Aorta (tissue), 5 donors: ENCODE measurements around the gene FYN. TPM values are rescaled to one million over a fixed set of nuclear protein-coding genes. Genes with fewer than 3 reads are reported as not detected.
A peak's percentile ranks its signal among the peaks of the same experiment; 100 is the strongest.

Experiments used
- ATAC-seq: fragments of 200-7000 bp; cut with Tn5 transposase; one replicate; pipeline ENCODE4 v1.9.1; 2022; ENCODE audit warnings: moderate library complexity; ENCODE audit not compliant: low FRiP score
- DNase-seq, 2 donors: peaks; one replicate each; pipeline ENCODE4 v3.0.0-alpha.2; 2020
- H3K27ac ChIP-seq, 2 donors: one replicate each; pipeline ENCODE4 v1.5.1; 2013; ENCODE audit warnings: low read length in 2 of 2, mild to moderate bottlenecking in 2 of 2, moderate library complexity in 2 of 2, control low read depth in 1 of 2, inconsistent platforms in 1 of 2, low read depth in 1 of 2
- H3K27me3 ChIP-seq, 2 donors: one replicate each; pipeline ENCODE4 v1.6.1; 2013; ENCODE audit warnings: control low read depth in 1 of 2, low read length in 1 of 2, mild to moderate bottlenecking in 1 of 2, moderate library complexity in 1 of 2; ENCODE audit not compliant: insufficient read depth in 2 of 2, control insufficient read depth in 1 of 2
- H3K36me3 ChIP-seq, 2 donors: one replicate each; pipeline ENCODE4 v1.6.1; 2013; ENCODE audit warnings: control low read depth in 1 of 2, low read length in 1 of 2, mild to moderate bottlenecking in 1 of 2; ENCODE audit not compliant: insufficient read depth in 2 of 2, control insufficient read depth in 1 of 2
- H3K4me1 ChIP-seq, 2 donors: one replicate each; pipeline ENCODE4 v1.6.1; 2013; ENCODE audit warnings: low read length in 2 of 2, control low read depth in 1 of 2, mild to moderate bottlenecking in 1 of 2, moderate library complexity in 1 of 2; ENCODE audit not compliant: insufficient read depth in 2 of 2, control insufficient read depth in 1 of 2
- H3K4me3 ChIP-seq, 2 donors: one replicate each; pipeline ENCODE4 v1.5.1; 2013; ENCODE audit warnings: low read length in 2 of 2, control low read depth in 1 of 2, mild to moderate bottlenecking in 1 of 2
- H3K9me3 ChIP-seq: one replicate; pipeline ENCODE4 v1.6.1; 2013; ENCODE audit warnings: mild to moderate bottlenecking, low read length; ENCODE audit not compliant: control insufficient read depth
- WGBS, 2 donors: extraction: QIAGEN DNeasy Blood & Tissue Kit; methylation state at CpG; one replicate each; pipeline ENCODE4 v1.1.7; 2013; 5-methylcytosine and 5-hydroxymethylcytosine counted together
- intact Hi-C, 2 donors: fragments of 100-400 bp; cut with DNase I; formaldehyde crosslinking; loops; one replicate each; pipeline versions ENCODE4 v1.14.2 to v1.15.0; 2022
- polyA plus RNA-seq, 2 donors: library from polyadenylated mRNA; stranded (reverse); fragments of 200-250 nt; gene quantifications; one replicate each; pipeline ENCODE4 v1.2.3, GENCODE V29; 2013
- total RNA-seq, 2 donors: library from RNA; stranded (reverse); fragmentation: NEBNext Ultra II Directional; extraction: Animal tissue kit (Norgen Biotek cat#: 25700); gene quantifications; one replicate each; pipeline ENCODE4 v1.2.1, GENCODE V29; 2021
- donor health status: healthy with polysubstance abuse.
- donor health status: Bipolar disorder and iron deficiency.
- donor health status: DM: no; HTN: no; CAD: no.
- donor health status: DM: no; HTN: no; CAD: no.
- donor health status: DM: yes; HTN: yes; CAD: no.

The FYN gene
- total and polyA plus RNA-seq, 4 donors = 31.7 to 162 (median 66.3) TPM

- H3K36me3 ChIP-seq = no peaks in the 10 kb centered on the region
- intact Hi-C loops = loop anchor here (1.0 to 5.0 kb wide), 3 partner anchors 286 to 332 kb away; no protein-coding TSS in a partner anchor
- 60 to 69% methylated on average over 4 of the region's 4 CpGs for WGBS, 2 donors
- no peaks in the 10 kb centered on the region for H3K4me1 ChIP-seq
- ATAC-seq (no peak), DNase-seq (no peak)
- no peaks in the 10 kb centered on the region for H3K9me3 ChIP-seq
- H3K4me3 ChIP-seq = no peak overlapping the region
- no peaks in the 10 kb centered on the region for H3K27me3 ChIP-seq
- H3K27ac ChIP-seq = no peak overlapping the region
Measured at GRCh38 chr6:111710911-111711310, 162.3 kb downstream of the FYN start.

DNA sequence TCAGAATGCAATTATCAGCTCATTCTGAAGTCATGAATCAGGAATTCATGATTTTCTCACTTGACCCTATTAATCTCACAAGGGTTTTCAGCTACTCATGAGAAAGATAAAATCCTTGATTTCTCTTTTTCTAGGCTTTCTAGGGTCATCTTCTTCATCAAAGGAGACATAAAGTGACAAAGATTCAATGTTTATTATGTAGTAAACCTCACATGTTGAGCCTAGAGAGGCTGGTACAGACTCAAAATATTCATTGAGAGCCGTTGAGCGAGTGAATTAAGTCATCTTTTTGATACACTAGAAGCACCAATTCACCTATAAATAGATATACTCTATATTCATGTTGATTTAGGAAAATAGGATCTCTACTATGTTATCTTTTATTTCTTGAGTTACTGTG lies 162.8 kb downstream of the FYN start:
- 65 to 68% methylated on average over 2 of the region's 2 CpGs for WGBS, 2 donors
- H3K36me3 ChIP-seq = no peaks in the 10 kb centered on the region
- no peaks in the 10 kb centered on the region for H3K9me3 ChIP-seq
- ATAC-seq (no peak), DNase-seq (no peak)
- intact Hi-C loops = loop anchor here (1.0 to 5.0 kb wide), 3 partner anchors 287 to 333 kb away; no protein-coding TSS in a partner anchor
- H3K4me1 ChIP-seq = no peaks in the 10 kb centered on the region
- H3K4me3 ChIP-seq = no peak overlapping the region
- no peaks in the 10 kb centered on the region for H3K27me3 ChIP-seq
- no peak overlapping the region for H3K27ac ChIP-seq

GRCh38 chr6:111709615-111710398 lies 163.4 kb downstream of the FYN start:
- H3K4me1 ChIP-seq = no peaks in the 10 kb centered on the region
- H3K36me3 ChIP-seq = no peaks in the 10 kb centered on the region
- ATAC-seq (peak; percentile 91), DNase-seq (peak; percentile 72 to 78)
- WGBS, 2 donors = 24 to 25% methylated on average over 5 of the region's 5 CpGs
- intact Hi-C loops = loop anchor here (1.0 to 5.0 kb wide), 3 partner anchors 287 to 333 kb away; no protein-coding TSS in a partner anchor
- no peak overlapping the region for H3K4me3 ChIP-seq
- no peaks in the 10 kb centered on the region for H3K9me3 ChIP-seq
- no peaks in the 10 kb centered on the region for H3K27me3 ChIP-seq
- no peak overlapping the region for H3K27ac ChIP-seq

- Histone ChIP-seq H3K36me3 (no peaks in the 10 kb centered on the region), H3K27me3 (no peaks in the 10 kb centered on the region), H3K27ac (no peak overlapping the region), H3K4me3 (no peak overlapping the region), H3K4me1 (no peaks in the 10 kb centered on the region), H3K9me3 (no peaks in the 10 kb centered on the region)
- ATAC-seq (no peak), DNase-seq (no peak)
- intact Hi-C loops = no loop called here
- WGBS, 2 donors = 59 to 64% methylated on average over 3 of the region's 3 CpGs
Measured at GRCh38 chr6:111709201-111709600, 164.1 kb downstream of the FYN start.

GRCh38 chr6:111707773-111708172 lies 165.5 kb downstream of the FYN start:
- Histone ChIP-seq H3K27me3 (no peaks in the 10 kb centered on the region), H3K27ac (no peak overlapping the region), H3K9me3 (no peaks in the 10 kb centered on the region), H3K4me1 (no peaks in the 10 kb centered on the region), H3K36me3 (no peaks in the 10 kb centered on the region), H3K4me3 (no peak overlapping the region)
- no peak for ATAC-seq
- 78 to 88% methylated on average over 4 of the region's 4 CpGs for WGBS, 2 donors
- intact Hi-C loops = no loop called here
- DNase-seq = no peak

DNA sequence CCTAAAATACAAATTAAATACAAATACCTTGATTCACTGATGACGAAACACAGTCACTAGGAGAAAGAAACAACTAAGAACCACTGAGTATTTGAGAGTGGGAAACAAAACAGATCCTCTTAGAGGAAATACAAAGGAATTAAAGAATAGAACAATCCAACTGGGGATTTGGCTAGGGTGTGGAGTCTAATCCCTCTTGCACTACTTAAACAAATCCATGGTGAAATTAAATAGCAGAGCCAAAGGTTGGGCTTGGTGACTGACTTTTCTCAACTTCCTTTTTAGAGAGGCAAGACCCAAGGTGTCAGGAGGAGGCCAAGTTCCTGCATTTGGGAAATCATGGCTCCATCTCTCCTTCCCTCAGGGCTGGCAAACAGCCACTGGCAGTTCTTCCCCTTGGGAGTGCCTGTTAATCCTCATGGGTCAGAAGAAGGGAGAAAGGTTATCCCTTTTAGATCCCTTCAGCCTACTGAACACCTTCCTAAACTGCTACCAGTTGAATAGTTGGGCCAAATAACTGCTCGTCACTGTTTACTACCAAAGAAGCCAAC lies 166.3 kb downstream of the FYN start:
- no peaks in the 10 kb centered on the region for H3K27me3 ChIP-seq
- H3K9me3 ChIP-seq = no peaks in the 10 kb centered on the region
- no peak overlapping the region for H3K27ac ChIP-seq
- intact Hi-C loops = no loop called here
- DNase-seq (no peak), ATAC-seq (no peak)
- no peaks in the 10 kb centered on the region for H3K36me3 ChIP-seq
- no peaks in the 10 kb centered on the region for H3K4me1 ChIP-seq
- no peak overlapping the region for H3K4me3 ChIP-seq
- WGBS, 2 donors = 88 to 94% methylated on average over 2 of the region's 2 CpGs

DNA sequence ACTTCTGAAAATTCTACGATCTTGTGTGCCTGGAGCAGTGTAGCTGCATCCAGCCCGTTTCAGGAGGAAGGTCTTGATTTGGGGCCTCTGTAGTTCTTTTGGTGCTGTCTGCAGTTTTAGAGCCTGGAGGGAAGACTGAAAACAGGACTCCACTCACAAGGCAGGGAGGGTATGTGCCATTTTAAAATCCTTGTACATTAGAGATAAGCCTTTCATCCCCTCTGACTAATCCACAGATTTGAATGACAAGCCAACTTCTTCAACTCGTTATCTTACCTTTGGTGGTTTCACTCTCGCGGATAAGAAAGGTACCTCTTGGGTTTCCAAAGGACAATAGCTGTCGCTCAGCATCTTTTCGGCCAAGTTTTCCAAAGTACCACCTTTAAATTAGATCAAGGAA lies 169.5 kb downstream of the FYN start:
- ATAC-seq (no peak), DNase-seq (no peak)
- intact Hi-C loops = no loop called here
- Histone ChIP-seq H3K4me3 (no peak overlapping the region), H3K9me3 (no peaks in the 10 kb centered on the region), H3K4me1 (no peaks in the 10 kb centered on the region), H3K27ac (no peak overlapping the region), H3K36me3 (no peaks in the 10 kb centered on the region), H3K27me3 (no peaks in the 10 kb centered on the region)
- WGBS, 2 donors = 90 to 96% methylated on average over 7 of the region's 7 CpGs

DNA sequence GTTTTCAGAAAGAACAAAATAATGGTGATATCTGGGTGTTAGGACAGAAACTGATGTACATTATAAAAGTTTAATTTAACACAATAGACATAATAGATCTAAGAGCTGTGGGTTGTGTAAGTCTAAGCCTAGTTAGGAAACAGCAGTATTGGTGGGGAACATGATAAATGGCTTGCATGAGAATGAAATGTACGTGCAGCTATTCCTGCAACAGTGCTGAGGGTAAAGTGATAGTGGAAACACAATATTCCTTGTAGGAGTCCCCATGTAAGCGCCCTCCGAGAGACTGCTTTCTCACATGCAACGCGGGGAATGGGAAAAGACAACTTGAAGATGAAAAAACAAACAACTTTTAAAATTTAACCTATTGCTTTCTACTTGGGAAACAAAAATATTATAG lies 171.0 kb downstream of the FYN start:
- no peaks in the 10 kb centered on the region for H3K36me3 ChIP-seq
- WGBS, 2 donors = 78 to 85% methylated on average over 5 of the region's 5 CpGs
- H3K4me1 ChIP-seq = no peaks in the 10 kb centered on the region
- no peak overlapping the region for H3K4me3 ChIP-seq
- DNase-seq (no peak), ATAC-seq (no peak)
- H3K9me3 ChIP-seq = no peaks in the 10 kb centered on the region
- H3K27me3 ChIP-seq = no peaks in the 10 kb centered on the region
- no peak overlapping the region for H3K27ac ChIP-seq
- intact Hi-C loops = no loop called here

DNA sequence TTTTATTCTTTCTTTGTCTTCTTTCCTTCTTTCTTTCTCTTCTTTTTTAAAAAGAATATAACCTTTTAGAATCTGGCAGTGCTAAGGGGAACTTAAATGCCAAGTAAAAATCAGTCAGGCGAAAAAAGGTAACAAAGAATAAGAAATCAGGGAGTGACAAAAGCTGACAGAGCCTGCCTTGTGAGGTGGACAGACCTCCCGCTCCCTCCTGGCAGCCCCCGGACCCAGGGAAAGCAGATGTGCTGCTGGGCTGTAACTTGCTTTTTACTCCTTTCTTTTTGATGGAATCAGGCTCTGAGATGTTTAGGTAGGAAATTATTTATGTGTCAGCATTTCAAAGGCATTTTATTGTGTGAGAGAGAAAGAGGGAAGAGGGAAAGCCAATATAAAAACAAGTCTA lies 172.1 kb downstream of the FYN start:
- 83 to 88% methylated on average over 3 of the region's 3 CpGs for WGBS, 2 donors
- Histone ChIP-seq H3K4me1 (no peaks in the 10 kb centered on the region), H3K27me3 (no peaks in the 10 kb centered on the region), H3K9me3 (no peaks in the 10 kb centered on the region), H3K27ac (no peak overlapping the region), H3K36me3 (no peaks in the 10 kb centered on the region), H3K4me3 (no peak overlapping the region)
- no peak for ATAC-seq
- intact Hi-C loops = no loop called here
- no peak for DNase-seq
